GM21619 (cell line): ENCODE measurements around the gene SLK.

Experiments
- ATAC-seq: cut with Tn5 transposase; IDR thresholded peaks from one replicate; pipeline ENCODE4 v1.9.1; 2021; ENCODE audit not compliant: unreplicated experiment

The SLK gene

DNA sequence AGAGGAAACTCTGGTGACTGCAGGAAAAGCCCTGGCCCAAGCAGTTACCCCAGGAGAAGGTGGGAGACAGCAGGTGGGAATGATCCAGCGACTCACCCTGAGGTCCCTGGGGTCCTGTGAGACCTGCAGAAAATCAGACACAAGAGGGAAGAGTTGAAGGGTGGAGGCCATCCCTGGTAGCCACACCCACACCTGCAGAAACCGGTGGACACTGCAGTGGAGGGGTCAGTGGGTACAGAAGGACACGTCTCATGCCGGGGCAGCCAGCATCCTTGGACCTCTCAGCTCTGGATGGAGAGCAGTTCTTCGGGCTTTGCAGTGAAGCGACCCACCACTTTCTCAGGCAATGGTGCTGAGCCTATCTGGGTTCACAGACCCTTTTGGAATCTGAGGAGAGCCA, 79.7 kb downstream of the SLK start:
- no peak for ATAC-seq

GRCh38 chr10:104049504-104050250, 82.7 kb downstream of the SLK start:
- no peak for ATAC-seq

- no peak for ATAC-seq
Measured at GRCh38 chr10:104052431-104052830, 85.5 kb downstream of the SLK start.

DNA sequence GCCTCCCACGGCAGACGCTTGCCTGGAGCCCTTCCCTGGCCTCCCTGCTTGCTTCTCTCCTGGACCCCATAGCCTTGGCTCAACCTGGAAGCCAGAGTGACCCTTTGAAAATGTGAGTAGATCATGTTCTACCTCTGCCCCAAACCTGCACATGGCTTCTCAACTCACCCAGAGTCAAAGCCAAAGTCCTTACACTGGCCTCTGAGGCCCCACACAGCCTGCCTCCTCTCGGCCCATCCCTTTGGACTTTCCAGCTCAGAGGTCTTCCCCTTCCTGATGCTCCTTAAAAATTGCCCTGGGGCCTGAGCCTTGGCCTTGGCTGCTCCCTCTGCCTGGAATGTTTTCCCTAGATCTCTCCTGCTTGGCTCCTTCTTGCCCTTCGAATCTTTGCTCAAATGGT, 86.3 kb downstream of the SLK start:
- ATAC-seq, result no peak

DNA sequence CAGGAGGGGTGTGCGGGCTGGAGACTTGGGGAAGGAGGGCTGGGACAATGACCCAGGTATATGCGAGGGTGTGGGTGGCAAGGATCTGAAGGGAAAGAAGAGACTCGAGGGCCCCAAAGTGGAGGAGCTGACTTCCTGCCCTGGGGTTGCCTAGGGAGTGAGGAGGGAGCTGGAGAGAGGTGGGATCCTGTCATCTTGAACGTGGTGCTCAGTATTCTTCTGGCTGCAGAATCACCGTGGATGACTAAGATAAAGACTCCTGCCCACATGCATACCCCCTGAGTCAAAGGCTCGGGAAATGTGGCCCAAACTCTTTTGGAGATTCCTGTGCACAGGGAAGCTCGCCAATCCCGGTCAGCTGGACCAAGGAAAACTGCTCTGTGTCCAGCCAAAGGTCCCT, 87.5 kb downstream of the SLK start:
- ATAC-seq, result no peak

- ATAC-seq, result no peak
Measured at GRCh38 chr10:104056619-104057273, 89.8 kb downstream of the SLK start.

GRCh38 chr10:104057717-104058116, 90.8 kb downstream of the SLK start:
- no peak for ATAC-seq

- no peak for ATAC-seq
Measured at GRCh38 chr10:104059364-104059763, 92.4 kb downstream of the SLK start.

DNA sequence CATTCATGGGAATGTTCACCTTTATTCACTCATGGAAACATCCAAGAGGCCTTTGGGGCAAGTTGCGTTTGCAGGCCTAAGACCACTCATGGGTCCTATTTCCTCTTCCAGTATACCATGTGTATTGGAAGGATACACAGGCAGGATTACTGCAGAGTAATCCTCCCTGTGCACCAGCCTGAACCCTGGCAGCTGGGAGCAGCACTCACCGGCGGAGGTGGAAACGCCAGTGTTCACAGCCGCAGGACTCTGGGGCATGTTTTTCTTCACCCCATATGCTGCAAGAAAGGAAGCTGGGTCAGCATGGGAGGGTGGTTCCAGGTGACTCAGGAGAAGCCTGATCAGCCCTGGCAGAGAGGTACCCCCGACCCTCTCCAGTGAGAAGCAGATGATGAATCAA, 94.3 kb downstream of the SLK start:
- ATAC-seq, result no peak

- ATAC-seq, result no peak
Measured at GRCh38 chr10:104065748-104066147, 98.8 kb downstream of the SLK start.

DNA sequence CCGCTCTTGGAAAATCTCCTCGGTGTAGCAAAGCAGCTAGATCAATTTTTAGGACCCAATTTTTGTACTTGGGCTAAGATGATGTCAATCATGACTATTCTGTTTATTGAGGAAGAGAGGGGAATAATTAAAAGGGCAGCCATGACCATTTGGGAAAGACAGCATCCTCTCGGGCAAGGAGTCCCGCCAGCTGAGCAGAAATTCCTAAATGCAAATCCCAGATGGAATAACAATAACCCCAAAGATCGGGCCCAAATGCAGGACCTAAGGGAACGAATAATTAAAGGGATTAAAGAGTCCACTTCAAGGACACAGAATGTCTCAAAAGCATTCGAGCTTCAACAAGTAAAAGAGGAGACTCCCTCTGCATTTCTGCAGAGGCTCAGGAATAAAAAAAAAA, 100.0 kb downstream of the SLK start:
- ATAC-seq, result no peak

GRCh38 chr10:104067525-104067924, 100.6 kb downstream of the SLK start:
- no peak for ATAC-seq

GRCh38 chr10:104069613-104070012, 102.7 kb downstream of the SLK start:
- no peak for ATAC-seq

- ATAC-seq, result no peak
Measured at GRCh38 chr10:104072786-104073185, 105.8 kb downstream of the SLK start.

DNA sequence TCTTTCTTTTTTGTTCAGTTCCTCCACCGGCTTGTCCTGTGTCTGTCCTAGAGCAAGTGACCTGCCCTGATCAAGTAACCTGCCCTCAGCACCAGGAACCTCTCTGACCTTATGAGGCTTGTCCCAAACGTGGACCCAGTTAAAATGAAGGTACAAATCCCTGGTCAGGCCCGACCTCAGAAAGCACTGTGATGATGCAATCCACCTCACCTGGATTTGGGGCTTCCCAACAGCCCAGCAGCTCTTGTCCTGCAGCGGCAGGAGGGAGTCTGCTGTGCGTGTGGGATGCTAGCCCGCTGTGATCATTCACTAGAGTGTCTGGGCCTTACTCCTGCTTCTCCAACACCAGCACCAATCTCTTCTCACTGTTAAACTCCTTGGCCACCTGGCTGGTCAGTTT, 107.6 kb downstream of the SLK start:
- ATAC-seq, result no peak

DNA sequence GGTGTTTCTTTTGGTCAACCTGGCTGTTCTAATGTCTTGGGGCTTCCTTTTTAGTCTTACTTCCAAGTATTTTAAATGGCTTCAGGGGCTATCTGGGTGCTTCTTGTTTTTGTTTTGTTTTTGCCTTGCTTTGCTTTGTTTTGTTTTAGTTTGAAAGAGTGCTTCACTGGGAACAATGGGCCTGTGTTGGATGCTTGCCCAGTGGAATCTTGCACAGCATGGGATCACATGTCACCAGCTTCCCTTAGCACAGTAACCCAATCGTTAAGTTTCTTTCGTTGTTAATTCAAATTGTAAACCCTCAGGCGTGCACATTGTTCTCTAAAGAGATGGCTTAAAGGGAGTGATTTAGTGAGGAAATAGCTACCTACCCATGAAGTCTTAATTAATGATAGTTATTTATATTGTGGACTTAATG, 109.8 kb downstream of the SLK start:
- no peak for ATAC-seq

DNA sequence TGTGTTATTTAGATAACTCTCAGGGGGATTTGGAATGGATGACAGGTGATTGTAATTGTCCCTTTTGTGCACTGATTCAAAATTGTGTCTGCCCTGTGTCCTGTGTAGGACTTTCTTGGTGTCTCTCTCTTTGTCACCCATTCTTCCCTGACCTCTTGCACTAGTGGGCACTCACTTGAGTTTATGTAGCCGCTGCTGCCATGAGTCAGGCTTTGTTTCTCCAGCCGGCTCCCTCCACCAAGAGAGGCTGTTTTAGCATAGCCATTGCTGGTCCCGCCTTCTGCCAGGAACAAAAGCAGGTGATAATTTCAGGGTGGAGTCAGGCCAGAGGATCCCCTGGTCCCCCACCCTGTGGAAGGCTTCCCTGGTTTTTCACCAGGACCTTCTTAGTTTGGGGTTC, 110.3 kb downstream of the SLK start:
- no peak for ATAC-seq

DNA sequence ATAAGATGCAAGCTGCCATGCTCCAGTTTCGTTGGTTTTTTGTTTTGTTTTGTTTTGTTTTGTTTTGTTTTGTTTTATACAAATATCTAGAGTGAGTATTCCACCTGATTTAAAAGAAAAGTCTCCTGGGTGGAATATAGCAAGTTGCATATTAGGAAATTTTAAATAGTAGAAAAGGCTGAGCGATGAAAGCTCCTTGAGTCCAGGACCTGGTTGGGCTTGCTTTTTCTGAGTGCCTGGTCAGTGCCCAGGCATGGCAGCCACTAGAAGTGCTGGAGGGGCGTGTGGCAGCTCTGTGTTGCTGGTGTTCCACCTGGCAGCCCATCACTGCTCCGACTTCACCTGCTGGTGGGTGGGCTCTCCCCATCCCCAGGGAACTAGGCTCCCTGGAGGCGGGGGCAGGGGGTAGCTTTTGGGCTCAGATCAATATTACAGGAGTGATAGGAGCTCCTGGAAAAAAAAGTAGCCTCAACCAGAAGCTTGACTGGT, 110.8 kb downstream of the SLK start:
- no peak for ATAC-seq
